CD4-positive, alpha-beta T cell treated with Interleukin-10 for 1 hour (primary cell): ENCODE results near the gene AQP12A.

ENCODE experiments used
- DNase-seq: peaks from one replicate; pipeline ENCODE4 v3.0.0-alpha.2; 2020

Gene AQP12A

GRCh38 chr2:240725671-240726070 lies 34.0 kb downstream of the AQP12A start:
- DNase-seq: no peak

- DNase-seq: no peak
These were observed 35.2 kb downstream of the AQP12A start for GRCh38 chr2:240726876-240727275.

- DNase-seq: no peak
These were observed 35.8 kb downstream of the AQP12A start for GRCh38 chr2:240727439-240727838.

- no peak for DNase-seq
These were observed 36.2 kb downstream of the AQP12A start for GRCh38 chr2:240727913-240728312.

- DNase-seq: no peak
These were observed 36.7 kb downstream of the AQP12A start for GRCh38 chr2:240728361-240728760.

- DNase-seq: no peak
These were observed 37.2 kb downstream of the AQP12A start for GRCh38 chr2:240728827-240729226.

- DNase-seq: no peak
These were observed 39.0 kb downstream of the AQP12A start for GRCh38 chr2:240730501-240731177.

GRCh38 chr2:240731178-240731545 lies 39.5 kb downstream of the AQP12A start:
- DNase-seq: no peak

GRCh38 chr2:240732184-240732583 lies 40.5 kb downstream of the AQP12A start:
- DNase-seq: no peak

- DNase-seq: no peak
These were observed 41.4 kb downstream of the AQP12A start for GRCh38 chr2:240732911-240733622.

GRCh38 chr2:240733803-240734495 lies 42.3 kb downstream of the AQP12A start:
- DNase-seq: peak; percentile 27

GRCh38 chr2:240734756-240735155 lies 43.1 kb downstream of the AQP12A start:
- no peak for DNase-seq

- DNase-seq: no peak
These were observed 43.8 kb downstream of the AQP12A start for GRCh38 chr2:240735476-240735875.

GRCh38 chr2:240736281-240737250 lies 44.9 kb downstream of the AQP12A start:
- no peak for DNase-seq

- DNase-seq: no peak
These were observed 45.8 kb downstream of the AQP12A start for GRCh38 chr2:240737512-240737911.

GRCh38 chr2:240737958-240738357 lies 46.3 kb downstream of the AQP12A start:
- DNase-seq: no peak

- DNase-seq: peak; percentile 25
These were observed 48.1 kb downstream of the AQP12A start for GRCh38 chr2:240739797-240740196.

GRCh38 chr2:240741091-240741490 lies 49.4 kb downstream of the AQP12A start:
- DNase-seq: no peak

GRCh38 chr2:240742602-240743095 lies 51.0 kb downstream of the AQP12A start:
- no peak for DNase-seq

GRCh38 chr2:240745456-240745855 lies 53.8 kb downstream of the AQP12A start:
- no peak for DNase-seq

GRCh38 chr2:240745962-240746361 lies 54.3 kb downstream of the AQP12A start:
- no peak for DNase-seq

- DNase-seq: no peak
These were observed 55.0 kb downstream of the AQP12A start for GRCh38 chr2:240746671-240747070.

- no peak for DNase-seq
These were observed 55.6 kb downstream of the AQP12A start for GRCh38 chr2:240747256-240747655.
